Measurements from ENCODE around the gene KCNMA1. TPM values are rescaled to one million over a fixed set of nuclear protein-coding genes. Genes with fewer than 3 reads are reported as not detected.

The KCNMA1 gene
- total and polyA plus RNA-seq, 7 donors, result 15.3 to 427 (median 256) TPM

GRCh38 chr10:77196614-77197013 lies 441.0 kb downstream of the KCNMA1 start:
- H3K4me1 ChIP-seq, result peaks cover 0 to 76% (median 64%) of the 10 kb centered on the region in 4 donors
- 90% methylated on average over 2 of the region's 2 CpGs for WGBS, 2 donors

GRCh38 chr10:77195101-77195500 lies 442.5 kb downstream of the KCNMA1 start:
- TF ChIP-seq POLR2AphosphoS5 (IDR thresholded peaks at IDR 0.05) (peak; percentile 80 to 92 (median 88)), POLR2A (IDR thresholded peaks at IDR 0.05) (no peak), EP300 (IDR thresholded peaks at IDR 0.05) (peak; percentile 88 to 99 (median 91))
- Histone ChIP-seq H3K9me3 (no peaks in the 10 kb centered on the region), H3K27me3 (no peaks in the 10 kb centered on the region), H3K36me3 (no peaks in the 10 kb centered on the region), H3K4me3 (no peak overlapping the region), H3K27ac (peak overlapping the region; percentile 84 to 93 (median 86)), H3K4me1 (peaks cover 0 to 71% (median 55%) of the 10 kb centered on the region in 4 donors)
- intact Hi-C loops (cut with DNase I), result loop anchor here (5.0 kb wide), 1 partner anchor 92 kb away; no protein-coding TSS in a partner anchor
- 37 to 51% methylated on average over 2 of the region's 2 CpGs for WGBS, 2 donors
- DNase-seq, result peak; percentile 91

More at GRCh38 chr10:77196614-77197013, 441.0 kb downstream of the KCNMA1 start:
- Histone ChIP-seq H3K4me3 (no peak overlapping the region), H3K36me3 (no peaks in the 10 kb centered on the region), H3K27ac (peak overlapping the region; percentile 84 to 93 (median 86)), H3K9me3 (no peaks in the 10 kb centered on the region), H3K27me3 (no peaks in the 10 kb centered on the region)
- no peak for TF ChIP-seq POLR2A (IDR thresholded peaks at IDR 0.05)
- no peak for TF ChIP-seq EP300 (IDR thresholded peaks at IDR 0.05)
- no peak for TF ChIP-seq POLR2AphosphoS5 (IDR thresholded peaks at IDR 0.05)
- no peak for TF ChIP-seq CTCF (IDR thresholded peaks at IDR 0.05)
- no peak for DNase-seq
- intact Hi-C loops (cut with DNase I), result loop anchor here (2.0 to 5.0 kb wide), 2 partner anchors 42 to 91 kb away; no protein-coding TSS in a partner anchor

GRCh38 chr10:77193001-77193400 lies 444.6 kb downstream of the KCNMA1 start:
- no peak for DNase-seq
- no peak for TF ChIP-seq CTCF (IDR thresholded peaks at IDR 0.05)
- TF ChIP-seq POLR2AphosphoS5 (IDR thresholded peaks at IDR 0.05), result peak in 3 of 4 donors; percentile 30 to 33 (median 30)
- no peak for TF ChIP-seq POLR2A (IDR thresholded peaks at IDR 0.05)
- TF ChIP-seq EP300 (IDR thresholded peaks at IDR 0.05), result no peak
- H3K4me1 ChIP-seq, result peaks cover 0 to 68% (median 44%) of the 10 kb centered on the region in 4 donors
- H3K36me3 ChIP-seq, result no peaks in the 10 kb centered on the region
- 60 to 77% methylated on average over 2 of the region's 2 CpGs for WGBS, 2 donors
- H3K27ac ChIP-seq, result peak overlapping the region; percentile 84 to 93 (median 86)
- H3K27me3 ChIP-seq, result no peaks in the 10 kb centered on the region
- no peak overlapping the region for H3K4me3 ChIP-seq
- H3K9me3 ChIP-seq, result no peaks in the 10 kb centered on the region
- intact Hi-C loops (cut with DNase I), result no loop called here

GRCh38 chr10:77192402-77192801 lies 445.2 kb downstream of the KCNMA1 start:
- Histone ChIP-seq H3K4me1 (peaks cover 0 to 74% (median 49%) of the 10 kb centered on the region in 4 donors), H3K4me3 (no peak overlapping the region), H3K27me3 (no peaks in the 10 kb centered on the region), H3K9me3 (no peaks in the 10 kb centered on the region), H3K27ac (peak overlapping the region; percentile 84 to 93 (median 86)), H3K36me3 (no peaks in the 10 kb centered on the region)
- intact Hi-C loops (cut with DNase I), result no loop called here
- no peak for DNase-seq
- no peak for TF ChIP-seq CTCF (IDR thresholded peaks at IDR 0.05)
- no peak for TF ChIP-seq EP300 (IDR thresholded peaks at IDR 0.05)
- no peak for TF ChIP-seq POLR2AphosphoS5 (IDR thresholded peaks at IDR 0.05)
- TF ChIP-seq POLR2A (IDR thresholded peaks at IDR 0.05), result no peak
- WGBS, 2 donors, result 63 to 76% methylated on average over 3 of the region's 3 CpGs

- H3K36me3 ChIP-seq, result no peaks in the 10 kb centered on the region
- intact Hi-C loops (cut with DNase I), result no loop called here
- H3K4me1 ChIP-seq, result peaks cover 0 to 79% (median 53%) of the 10 kb centered on the region in 4 donors
- H3K27ac ChIP-seq, result peak overlapping the region; percentile 39 to 93 (median 86)
- no peak for TF ChIP-seq EP300 (IDR thresholded peaks at IDR 0.05)
- no peak for TF ChIP-seq CTCF (IDR thresholded peaks at IDR 0.05)
- TF ChIP-seq POLR2AphosphoS5 (IDR thresholded peaks at IDR 0.05), result no peak
- no peak for TF ChIP-seq POLR2A (IDR thresholded peaks at IDR 0.05)
- DNase-seq, result no peak
- WGBS, 2 donors, result 58 to 68% methylated on average over 5 of the region's 5 CpGs
- no peaks in the 10 kb centered on the region for H3K9me3 ChIP-seq
- no peaks in the 10 kb centered on the region for H3K27me3 ChIP-seq
- H3K4me3 ChIP-seq, result no peak overlapping the region
Measured at GRCh38 chr10:77191324-77192049, 446.1 kb downstream of the KCNMA1 start.
